ENCODE measurements around the gene SNX9. TPM values are rescaled to one million over a fixed set of nuclear protein-coding genes. Genes with fewer than 3 reads are reported as not detected.

The SNX9 gene
- total and polyA plus RNA-seq, 2 donors (not counting 1 experiment from before 2014, with no cell fraction given), result 10.0 to 50.7 TPM

DNA sequence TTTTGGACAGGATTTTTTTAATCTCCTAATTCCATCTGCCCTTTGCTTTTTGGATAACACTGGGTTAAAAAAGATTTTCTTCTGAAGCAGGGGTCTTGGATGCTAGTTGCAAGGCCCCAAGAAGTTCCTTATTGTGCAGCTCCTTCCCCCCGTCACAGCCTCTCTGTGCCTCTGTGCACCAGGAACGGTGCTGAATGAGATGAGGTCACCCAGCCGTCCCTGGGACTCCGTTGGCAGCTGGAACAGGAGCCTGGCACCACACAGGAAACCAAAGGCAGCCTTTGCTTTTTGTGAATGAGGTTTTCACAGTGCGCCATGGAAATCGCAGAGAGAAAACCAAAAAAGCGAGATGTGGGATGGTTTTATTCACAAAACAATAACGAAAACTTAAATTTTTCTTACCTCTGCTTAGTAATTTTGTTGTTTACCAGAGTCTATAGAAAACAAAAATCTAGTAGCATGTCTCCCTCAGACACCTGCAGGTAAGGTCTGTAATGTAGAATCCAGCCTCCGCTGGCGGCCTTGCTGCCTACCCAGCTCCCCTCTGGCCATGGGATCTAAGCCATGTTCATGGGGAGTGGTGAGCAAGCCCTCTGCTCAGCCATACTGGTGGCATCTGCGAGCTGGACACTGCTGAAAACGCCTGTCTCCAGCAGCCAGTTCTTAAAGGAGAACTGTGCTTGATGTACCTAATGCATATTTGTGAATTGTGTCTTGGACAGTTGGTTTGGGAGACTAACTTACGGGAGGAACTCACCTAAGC, 118.2 kb downstream of the SNX9 start:
- H3K4me1 ChIP-seq (ENCODE audit: control insufficient read depth in 2 of 2, insufficient read depth in 2 of 2, low read length in 2 of 2), result no peaks in the 10 kb centered on the region
- no peak overlapping the region for H3K4me3 ChIP-seq (ENCODE audit: control extremely low read depth in 1 of 5, extremely low read depth in 1 of 5, insufficient read depth in 1 of 5, low read depth in 2 of 5, low read length in 4 of 5)
- H3K9ac ChIP-seq (ENCODE audit: low read length), result no peak overlapping the region
- TF ChIP-seq, protein P1, sequence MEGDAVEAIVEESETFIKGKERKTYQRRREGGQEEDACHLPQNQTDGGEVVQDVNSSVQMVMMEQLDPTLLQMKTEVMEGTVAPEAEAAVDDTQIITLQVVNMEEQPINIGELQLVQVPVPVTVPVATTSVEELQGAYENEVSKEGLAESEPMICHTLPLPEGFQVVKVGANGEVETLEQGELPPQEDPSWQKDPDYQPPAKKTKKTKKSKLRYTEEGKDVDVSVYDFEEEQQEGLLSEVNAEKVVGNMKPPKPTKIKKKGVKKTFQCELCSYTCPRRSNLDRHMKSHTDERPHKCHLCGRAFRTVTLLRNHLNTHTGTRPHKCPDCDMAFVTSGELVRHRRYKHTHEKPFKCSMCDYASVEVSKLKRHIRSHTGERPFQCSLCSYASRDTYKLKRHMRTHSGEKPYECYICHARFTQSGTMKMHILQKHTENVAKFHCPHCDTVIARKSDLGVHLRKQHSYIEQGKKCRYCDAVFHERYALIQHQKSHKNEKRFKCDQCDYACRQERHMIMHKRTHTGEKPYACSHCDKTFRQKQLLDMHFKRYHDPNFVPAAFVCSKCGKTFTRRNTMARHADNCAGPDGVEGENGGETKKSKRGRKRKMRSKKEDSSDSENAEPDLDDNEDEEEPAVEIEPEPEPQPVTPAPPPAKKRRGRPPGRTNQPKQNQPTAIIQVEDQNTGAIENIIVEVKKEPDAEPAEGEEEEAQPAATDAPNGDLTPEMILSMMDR (IDR thresholded peaks at IDR 0.05), result no peak
- TF ChIP-seq EZH2 (IDR thresholded peaks at IDR 0.05; ENCODE audit: borderline replicate concordance, insufficient read depth, low read depth, low read length, poor library complexity, severe bottlenecking), result no peak
- no peaks in the 10 kb centered on the region for H4K20me1 ChIP-seq (ENCODE audit: control insufficient read depth, insufficient read depth, low read length, poor library complexity, severe bottlenecking)
- ChIA-PET CTCF (interaction anchor here (1.0 kb wide), 1 partner anchor 131 kb away, joined by 3 read pairs; no protein-coding TSS in a partner anchor), POLR2A (no interaction called here)
- ATAC-seq (ENCODE audit: low read depth) (no peak), DNase-seq (no peak)
- H3K4me2 ChIP-seq (replicated peaks; ENCODE audit: low read depth, low read length, poor library complexity, severe bottlenecking), result no peak overlapping the region
- Mint-ChIP-seq H3K4me1 (no peaks in the 10 kb centered on the region), H3K27me3 (no peaks in the 10 kb centered on the region), H3K4me3 (no peak overlapping the region), H3K27ac (no peak overlapping the region), H3K9me3 (ENCODE audit: insufficient read depth) (no peaks in the 10 kb centered on the region)
- H3K79me2 ChIP-seq (ENCODE audit: control insufficient read depth, insufficient read depth, low read length), result no peaks in the 10 kb centered on the region
- intact Hi-C loops (cut with micrococcal nuclease), result no loop called here
- no peaks in the 10 kb centered on the region for H3K9me3 ChIP-seq (ENCODE audit: control extremely low read depth in 1 of 3, control insufficient read depth in 2 of 3, insufficient read depth in 1 of 3, low read length in 2 of 3)
- no peak overlapping the region for H3K27ac ChIP-seq (ENCODE audit: low read length in 2 of 2)
- no peak overlapping the region for H2AFZ ChIP-seq (ENCODE audit: insufficient read depth, low read depth, low read length, poor library complexity, severe bottlenecking)
- H3K27me3 ChIP-seq (replicated peaks in 1 of 4; ENCODE audit: control extremely low read depth in 1 of 4, control insufficient read depth in 3 of 4, insufficient read depth in 4 of 4, low read length in 3 of 4), result no peaks in the 10 kb centered on the region
- 96% methylated on average over 8 of the region's 13 CpGs for WGBS (ENCODE audit: insufficient coverage)
- H3K36me3 ChIP-seq (replicated peaks in 1 of 2; ENCODE audit: control extremely low read depth in 1 of 2, control insufficient read depth in 1 of 2, extremely low read depth in 1 of 2, insufficient read depth in 2 of 2, low read length in 1 of 2), result peaks cover 2 to 79% of the 10 kb centered on the region in 2 experiments

- ATAC-seq (ENCODE audit: low read depth), result no peak
- Histone ChIP-seq H3K9ac (ENCODE audit: low read length) (no peak overlapping the region), H3K36me3 (replicated peaks in 1 of 2; ENCODE audit: control extremely low read depth in 1 of 2, control insufficient read depth in 1 of 2, extremely low read depth in 1 of 2, insufficient read depth in 2 of 2, low read length in 1 of 2) (peaks cover 2 to 71% of the 10 kb centered on the region in 2 experiments), H3K79me2 (ENCODE audit: control insufficient read depth, insufficient read depth, low read length) (no peaks in the 10 kb centered on the region), H3K9me3 (ENCODE audit: control extremely low read depth in 1 of 3, control insufficient read depth in 2 of 3, insufficient read depth in 1 of 3, low read length in 2 of 3) (no peaks in the 10 kb centered on the region), H4K20me1 (ENCODE audit: control insufficient read depth, insufficient read depth, low read length, poor library complexity, severe bottlenecking) (no peaks in the 10 kb centered on the region), H2AFZ (ENCODE audit: insufficient read depth, low read depth, low read length, poor library complexity, severe bottlenecking) (no peak overlapping the region), H3K4me1 (ENCODE audit: control insufficient read depth in 2 of 2, insufficient read depth in 2 of 2, low read length in 2 of 2) (no peaks in the 10 kb centered on the region), H3K27me3 (replicated peaks in 1 of 4; ENCODE audit: control extremely low read depth in 1 of 4, control insufficient read depth in 3 of 4, insufficient read depth in 4 of 4, low read length in 3 of 4) (no peaks in the 10 kb centered on the region), H3K4me2 (replicated peaks; ENCODE audit: low read depth, low read length, poor library complexity, severe bottlenecking) (no peak overlapping the region), H3K27ac (ENCODE audit: low read length in 2 of 2) (no peak overlapping the region), H3K4me3 (ENCODE audit: control extremely low read depth in 1 of 5, extremely low read depth in 1 of 5, insufficient read depth in 1 of 5, low read depth in 2 of 5, low read length in 4 of 5) (no peak overlapping the region)
- Mint-ChIP-seq H3K27me3 (no peaks in the 10 kb centered on the region), H3K4me1 (no peaks in the 10 kb centered on the region), H3K4me3 (no peak overlapping the region), H3K27ac (no peak overlapping the region), H3K9me3 (ENCODE audit: insufficient read depth) (no peaks in the 10 kb centered on the region)
- ChIA-PET CTCF (no interaction called here), POLR2A (no interaction called here)
- no peak for TF ChIP-seq EZH2 (IDR thresholded peaks at IDR 0.05; ENCODE audit: borderline replicate concordance, insufficient read depth, low read depth, low read length, poor library complexity, severe bottlenecking)
- TF ChIP-seq, protein P1 (IDR thresholded peaks at IDR 0.05), result no peak
- 97% methylated on average over 13 of the region's 14 CpGs for WGBS (ENCODE audit: insufficient coverage)
- intact Hi-C loops (cut with micrococcal nuclease), result no loop called here
- DNase-seq, result no peak
These were observed 119.3 kb downstream of the SNX9 start for GRCh38 chr6:157942351-157942750.

Data from B cell (primary cell).